Non-pigmented ciliary epithelial cell (primary cell): ENCODE data around the gene SLC9A5.

ENCODE experiments used
- DNase-seq: peaks from one replicate; pipeline ENCODE4 v3.0.0-alpha.2; 2010; ENCODE audit warnings: low read depth

Gene SLC9A5

GRCh38 chr16:67248401-67249177 lies at the start of gene SLC9A5:
Gene SLC9A5 (plus strand): TSS chr16:67248979. CDS start chr16:67249015, 36 bp downstream.
- DNase-seq: no peak

GRCh38 chr16:67199011-67199807 lies 49.6 kb upstream of the SLC9A5 start, which contains the start of gene ELMO3:
Gene ELMO3 (plus strand): TSS chr16:67199131. CDS start chr16:67199327, 196 bp downstream.
- DNase-seq: no peak

GRCh38 chr16:67199808-67200198 lies 49.0 kb upstream of the SLC9A5 start:
- no peak for DNase-seq

GRCh38 chr16:67200491-67200890 lies 48.3 kb upstream of the SLC9A5 start:
- DNase-seq: no peak

GRCh38 chr16:67201411-67202345 lies 47.1 kb upstream of the SLC9A5 start:
- DNase-seq: no peak

GRCh38 chr16:67202426-67202825 lies 46.4 kb upstream of the SLC9A5 start:
- DNase-seq: no peak

- DNase-seq: no peak
Observed at GRCh38 chr16:67202956-67203493, 45.8 kb upstream of the SLC9A5 start.

- DNase-seq: no peak
Observed at GRCh38 chr16:67204076-67204475, 44.7 kb upstream of the SLC9A5 start.

- DNase-seq: no peak
Observed at GRCh38 chr16:67206129-67206837, 42.5 kb upstream of the SLC9A5 start.

- no peak for DNase-seq
Observed at GRCh38 chr16:67206838-67207248, 41.9 kb upstream of the SLC9A5 start.

- DNase-seq: no peak
Observed at GRCh38 chr16:67207249-67208091, 41.3 kb upstream of the SLC9A5 start.

GRCh38 chr16:67208154-67208896 lies 40.5 kb upstream of the SLC9A5 start:
- DNase-seq: no peak

- no peak for DNase-seq
Observed at GRCh38 chr16:67209565-67209964, 39.2 kb upstream of the SLC9A5 start.

- no peak for DNase-seq
Observed at GRCh38 chr16:67210069-67210937, 38.5 kb upstream of the SLC9A5 start.

GRCh38 chr16:67211674-67212073 lies 37.1 kb upstream of the SLC9A5 start:
- DNase-seq: no peak

GRCh38 chr16:67212766-67213165 lies 36.0 kb upstream of the SLC9A5 start:
- DNase-seq: no peak

GRCh38 chr16:67213197-67214019 lies 35.4 kb upstream of the SLC9A5 start:
- no peak for DNase-seq

- no peak for DNase-seq
Observed at GRCh38 chr16:67215706-67216105, 33.1 kb upstream of the SLC9A5 start.
